ENCODE measurements around the gene VSIG1. TPM values are rescaled to one million over a fixed set of nuclear protein-coding genes. Genes with fewer than 3 reads are reported as not detected.

The VSIG1 gene
- total RNA-seq, 1 experiment from 2014 or later = 1.5 TPM

DNA sequence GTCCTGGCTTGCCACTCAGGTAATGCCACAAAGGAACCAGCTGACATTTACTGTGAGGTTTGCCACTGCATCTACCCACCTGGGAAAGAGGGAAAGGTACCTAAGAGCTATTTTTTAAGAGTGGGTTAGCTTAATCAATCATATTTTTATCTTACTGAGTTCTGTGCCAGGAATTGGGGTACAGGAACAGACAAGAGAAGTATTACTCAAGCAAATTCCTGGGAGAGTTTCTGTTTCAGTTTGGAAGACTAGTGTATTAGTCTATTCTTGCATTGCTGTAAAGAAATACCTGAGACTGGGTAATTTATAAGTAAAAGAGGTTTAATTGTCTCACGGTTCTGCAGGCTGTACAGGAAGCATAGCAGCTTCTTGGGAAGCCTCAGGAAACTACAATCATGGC lies 23.3 kb downstream of the VSIG1 start:
- Histone ChIP-seq H2AK5ac (ENCODE audit: insufficient read length, low read length) (no peak overlapping the region), H3K9ac (ENCODE audit: extremely low read depth, insufficient read length, low read length) (no peak overlapping the region), H2AFZ (ENCODE audit: low read length) (no peak overlapping the region), H3K9me3 (ENCODE audit: control insufficient read depth, low read depth, low read length) (no peaks in the 10 kb centered on the region), H3K4me1 (ENCODE audit: insufficient read depth, low read length) (no peaks in the 10 kb centered on the region), H3K18ac (ENCODE audit: insufficient read length, low read depth, low read length) (no peak overlapping the region), H2BK20ac (ENCODE audit: low read depth, low read length, poor library complexity, severe bottlenecking) (no peak overlapping the region), H3K27ac (ENCODE audit: insufficient read length, low read depth, low read length) (no peak overlapping the region), H3K79me2 (ENCODE audit: insufficient read depth, low read length) (no peaks in the 10 kb centered on the region), H2BK120ac (ENCODE audit: low read depth, low read length, poor library complexity, severe bottlenecking) (no peak overlapping the region), H3T11ph (ENCODE audit: low read length) (no peak overlapping the region), H2BK15ac (ENCODE audit: low read depth, low read length) (no peak overlapping the region), H4K5ac (ENCODE audit: insufficient read length, low read depth, low read length) (no peak overlapping the region), H3K14ac (ENCODE audit: insufficient read depth, low read length) (no peak overlapping the region), H2BK12ac (ENCODE audit: insufficient read length, low read depth, low read length) (no peak overlapping the region), H4K20me1 (ENCODE audit: control insufficient read depth, insufficient read depth, insufficient read length) (no peaks in the 10 kb centered on the region), H3K23me2 (ENCODE audit: insufficient read length, low read depth, low read length, poor library complexity, severe bottlenecking) (no peaks in the 10 kb centered on the region), H3K27me3 (ENCODE audit: insufficient read depth, low read length) (no peaks in the 10 kb centered on the region), H2BK5ac (ENCODE audit: insufficient read length, low read length) (no peak overlapping the region), H3K4ac (ENCODE audit: low read depth, low read length) (no peak overlapping the region), H3K4me2 (ENCODE audit: insufficient read depth, insufficient read length, low read length) (no peak overlapping the region), H3K23ac (ENCODE audit: insufficient read length, low read depth, low read length) (no peak overlapping the region), H3K79me1 (ENCODE audit: insufficient read depth, low read depth, low read length, poor library complexity, severe bottlenecking) (no peaks in the 10 kb centered on the region), H4K91ac (ENCODE audit: insufficient read length, low read depth, low read length) (no peak overlapping the region), H4K8ac (replicated peaks; ENCODE audit: insufficient read length, low read depth, low read length) (no peak overlapping the region), H3K56ac (ENCODE audit: insufficient read length, low read depth, low read length) (no peak overlapping the region)
- Mint-ChIP-seq H3K4me1 (peaks cover 13 to 37% of the 10 kb centered on the region in 2 experiments), H3K27me3 (ENCODE audit: low read depth) (peaks cover 2% of the 10 kb centered on the region), H3K9me3 (peaks cover 0 to 3% of the 10 kb centered on the region in 2 experiments; a peak in 1 of 5 replicates), H3K36me3 (ENCODE audit: insufficient read depth in 1 of 3, low read depth in 3 of 3) (no peaks in the 10 kb centered on the region), H3K27ac (no peak overlapping the region), H3K4me3 (no peak overlapping the region)
- TF ChIP-seq, protein P1, sequence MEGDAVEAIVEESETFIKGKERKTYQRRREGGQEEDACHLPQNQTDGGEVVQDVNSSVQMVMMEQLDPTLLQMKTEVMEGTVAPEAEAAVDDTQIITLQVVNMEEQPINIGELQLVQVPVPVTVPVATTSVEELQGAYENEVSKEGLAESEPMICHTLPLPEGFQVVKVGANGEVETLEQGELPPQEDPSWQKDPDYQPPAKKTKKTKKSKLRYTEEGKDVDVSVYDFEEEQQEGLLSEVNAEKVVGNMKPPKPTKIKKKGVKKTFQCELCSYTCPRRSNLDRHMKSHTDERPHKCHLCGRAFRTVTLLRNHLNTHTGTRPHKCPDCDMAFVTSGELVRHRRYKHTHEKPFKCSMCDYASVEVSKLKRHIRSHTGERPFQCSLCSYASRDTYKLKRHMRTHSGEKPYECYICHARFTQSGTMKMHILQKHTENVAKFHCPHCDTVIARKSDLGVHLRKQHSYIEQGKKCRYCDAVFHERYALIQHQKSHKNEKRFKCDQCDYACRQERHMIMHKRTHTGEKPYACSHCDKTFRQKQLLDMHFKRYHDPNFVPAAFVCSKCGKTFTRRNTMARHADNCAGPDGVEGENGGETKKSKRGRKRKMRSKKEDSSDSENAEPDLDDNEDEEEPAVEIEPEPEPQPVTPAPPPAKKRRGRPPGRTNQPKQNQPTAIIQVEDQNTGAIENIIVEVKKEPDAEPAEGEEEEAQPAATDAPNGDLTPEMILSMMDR (conservative IDR thresholded peaks at IDR 0.05) = no peak
- no peak for DNase-seq
- no CpG with 5 or more reads among the region's 1 CpG for WGBS (ENCODE audit: extremely low coverage, insufficient read length, low lambda C conversion rate)
